Panc1 (cell line): ENCODE measurements around the gene CRISPLD2.

ENCODE experiments used
- CTCF ChIP-seq: fragments of 450-650 bp; IDR thresholded peaks from 2 replicates; pipeline ENCODE4 v1.5.1; 2017; ENCODE audit warnings: mild to moderate bottlenecking
- POLR2AphosphoS5 ChIP-seq: IDR thresholded peaks from 2 replicates; pipeline ENCODE4 v1.6.1; 2012; ENCODE audit warnings: mild to moderate bottlenecking, low read depth, low read length, moderate library complexity
- REST ChIP-seq, 2 experiments: IDR thresholded peaks; 2 replicates each; pipeline ENCODE4 v1.6.1; 2011 to 2012; ENCODE audit warnings: low read depth in 2 of 2, control low read depth in 1 of 2, low read length in 1 of 2, mild to moderate bottlenecking in 1 of 2, moderate library complexity in 1 of 2; ENCODE audit not compliant: insufficient read depth in 1 of 2

GRCh38 chr16:84790301-84790700 is 29.5 kb upstream of the CRISPLD2 start:
- TF ChIP-seq CTCF = no peak
- TF ChIP-seq POLR2AphosphoS5 = no peak
- no peak for TF ChIP-seq REST (IDR thresholded peaks at IDR 0.05; ENCODE audit: insufficient read depth in 1 of 2, low read depth in 2 of 2, low read length in 1 of 2)
